Renal cortical epithelial cell (primary cell): ENCODE results near the gene TMPRSS6. TPM values are rescaled to one million over a fixed set of nuclear protein-coding genes. Genes with fewer than 3 reads are reported as not detected.

ENCODE experiments used
- DNase-seq: peaks from one replicate; pipeline ENCODE4 v3.0.0-alpha.2; 2011; ENCODE audit warnings: low read depth
- total RNA-seq: library from RNA; depleted of rRNA; stranded (reverse); fragments of >200 nt; gene quantifications from 2 replicates; pipeline ENCODE4 v1.2.3, GENCODE V29; 2014

Gene TMPRSS6
- total RNA-seq, 1 donor from 2014 or later: not detected

DNA sequence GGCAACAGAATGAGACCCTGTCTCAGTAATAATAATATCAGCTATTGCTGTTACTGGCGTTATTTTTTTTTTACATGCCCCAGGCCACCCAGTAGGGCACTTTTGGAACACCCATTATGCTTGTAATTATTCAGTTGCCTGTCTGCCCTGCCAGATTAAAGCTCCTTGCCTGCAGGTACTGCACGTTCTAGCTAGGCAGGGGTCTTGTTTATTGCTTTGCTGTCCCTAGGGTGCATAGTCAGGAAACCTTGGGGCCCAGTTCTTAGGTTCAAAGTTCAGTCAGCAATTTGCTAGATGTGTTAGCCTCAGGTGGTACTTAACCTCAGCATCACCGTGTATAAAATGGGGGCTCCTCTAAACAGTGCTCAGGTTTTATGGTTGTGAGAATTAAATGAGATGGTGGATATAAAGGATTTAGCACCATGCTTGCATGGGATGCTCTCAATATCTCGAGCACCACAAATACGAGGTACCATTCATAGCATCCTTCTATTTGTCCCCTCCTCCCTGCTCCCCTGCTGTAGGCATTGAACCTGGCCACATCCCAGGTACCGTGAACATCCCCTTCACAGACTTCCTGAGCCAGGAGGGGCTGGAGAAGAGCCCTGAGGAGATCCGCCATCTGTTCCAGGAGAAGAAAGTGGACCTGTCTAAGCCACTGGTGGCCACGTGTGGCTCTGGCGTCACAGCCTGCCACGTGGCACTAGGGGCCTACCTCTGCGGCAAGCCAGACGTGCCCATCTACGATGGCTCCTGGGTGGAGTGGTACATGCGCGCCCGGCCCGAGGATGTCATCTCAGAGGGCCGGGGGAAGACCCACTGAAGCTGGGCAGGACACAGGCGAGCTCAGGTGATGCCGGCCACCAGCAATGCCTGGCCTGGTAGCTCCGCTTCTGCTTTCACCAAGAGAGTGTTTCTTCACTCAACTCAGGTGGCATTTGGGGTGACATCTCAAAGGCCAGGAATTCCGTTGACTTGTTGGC, 80.5 kb downstream of the TMPRSS6 start:
- DNase-seq: no peak

DNA sequence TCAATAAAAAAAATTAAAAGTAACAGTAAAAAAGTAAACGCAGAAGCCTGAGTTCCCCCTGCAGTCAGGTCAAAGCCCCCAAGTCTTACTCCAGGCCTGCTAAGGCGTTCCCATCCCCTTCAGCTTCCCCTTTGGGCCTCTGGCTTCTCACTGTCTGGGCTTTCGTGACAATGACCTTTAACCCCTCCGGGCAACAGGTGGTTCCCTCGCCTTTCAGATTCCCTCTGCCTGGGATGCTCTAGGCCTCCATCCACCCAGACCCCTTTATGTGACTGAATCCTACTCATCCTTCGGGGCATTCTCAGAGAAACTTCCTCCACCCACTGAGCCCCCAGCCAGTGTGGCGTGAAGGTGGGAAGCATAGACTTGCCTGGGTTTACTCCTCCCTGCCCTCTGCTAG, 82.0 kb downstream of the TMPRSS6 start:
- DNase-seq: no peak

DNA sequence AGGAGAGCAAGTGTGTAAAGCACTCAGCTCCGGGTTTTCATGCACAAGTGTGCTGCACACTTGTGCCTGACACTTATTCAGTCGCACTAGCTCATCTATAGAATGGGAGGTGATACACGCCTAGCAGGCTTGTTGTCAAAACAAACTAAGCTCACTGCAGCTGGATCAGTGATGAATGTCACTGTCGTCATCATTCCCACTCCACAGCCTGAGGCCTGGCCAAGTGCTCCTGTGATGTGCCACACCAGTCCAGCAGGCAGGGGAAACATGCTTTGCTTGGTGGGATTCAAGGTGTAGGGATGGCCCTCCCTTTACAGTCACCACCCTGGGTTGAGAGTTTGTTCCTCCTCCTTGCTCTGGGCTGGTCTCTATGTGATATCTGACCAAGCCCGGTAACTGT, 83.2 kb downstream of the TMPRSS6 start:
- DNase-seq: no peak

DNA sequence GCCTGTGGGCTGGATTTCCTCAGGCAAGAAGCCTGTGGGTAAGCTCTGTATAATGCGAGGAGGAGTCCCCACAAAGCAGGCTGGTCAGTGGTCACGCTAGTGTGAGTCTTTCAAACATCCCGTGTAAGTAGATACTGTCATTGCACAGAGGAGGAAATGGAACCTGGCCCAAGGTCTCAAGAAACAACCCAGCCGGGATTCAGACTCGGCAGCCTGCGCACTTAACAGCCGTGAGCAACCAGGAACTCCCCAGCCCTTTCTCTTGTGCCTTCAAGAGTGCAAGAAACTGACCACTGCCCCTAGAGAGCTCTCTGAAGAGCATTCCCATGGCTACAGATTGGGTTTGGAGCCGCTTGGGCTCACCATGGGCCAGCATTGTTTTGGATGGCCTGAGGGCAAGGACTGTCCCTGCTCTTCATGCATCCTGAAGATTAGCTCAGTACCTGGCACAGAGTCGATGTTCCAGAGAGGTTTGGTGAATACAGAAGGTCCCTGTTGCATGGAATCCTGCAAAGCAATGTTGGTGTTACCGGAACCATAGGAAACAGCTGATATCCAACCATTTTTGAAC, 83.9 kb downstream of the TMPRSS6 start:
- DNase-seq: no peak

DNA sequence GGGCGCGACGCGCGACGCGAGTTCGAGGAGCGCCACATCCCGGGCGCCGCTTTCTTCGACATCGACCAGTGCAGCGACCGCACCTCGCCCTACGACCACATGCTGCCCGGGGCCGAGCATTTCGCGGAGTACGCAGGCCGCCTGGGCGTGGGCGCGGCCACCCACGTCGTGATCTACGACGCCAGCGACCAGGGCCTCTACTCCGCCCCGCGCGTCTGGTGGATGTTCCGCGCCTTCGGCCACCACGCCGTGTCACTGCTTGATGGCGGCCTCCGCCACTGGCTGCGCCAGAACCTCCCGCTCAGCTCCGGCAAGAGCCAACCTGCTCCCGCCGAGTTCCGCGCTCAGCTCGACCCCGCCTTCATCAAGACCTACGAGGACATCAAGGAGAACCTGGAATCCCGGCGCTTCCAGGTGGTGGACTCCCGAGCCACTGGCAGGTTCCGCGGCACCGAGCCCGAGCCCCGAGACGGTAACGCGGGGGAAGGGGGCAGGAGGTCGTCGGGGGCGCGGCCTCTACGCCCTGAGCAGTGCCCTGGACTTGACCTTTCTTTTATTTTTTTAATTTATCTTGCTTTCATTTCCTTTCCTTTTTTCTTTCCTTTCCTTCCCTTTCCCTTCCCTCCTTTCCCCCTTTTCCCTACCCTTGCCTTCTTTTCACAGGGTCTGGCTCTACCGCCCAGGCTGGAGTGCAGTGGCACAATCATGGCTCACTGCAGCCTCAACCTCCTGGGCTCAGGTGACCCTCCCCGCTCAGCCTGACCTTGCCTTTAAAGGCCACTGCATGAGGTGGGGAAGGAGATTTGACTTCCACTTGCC, 85.0 kb downstream of the TMPRSS6 start:
- DNase-seq: no peak

DNA sequence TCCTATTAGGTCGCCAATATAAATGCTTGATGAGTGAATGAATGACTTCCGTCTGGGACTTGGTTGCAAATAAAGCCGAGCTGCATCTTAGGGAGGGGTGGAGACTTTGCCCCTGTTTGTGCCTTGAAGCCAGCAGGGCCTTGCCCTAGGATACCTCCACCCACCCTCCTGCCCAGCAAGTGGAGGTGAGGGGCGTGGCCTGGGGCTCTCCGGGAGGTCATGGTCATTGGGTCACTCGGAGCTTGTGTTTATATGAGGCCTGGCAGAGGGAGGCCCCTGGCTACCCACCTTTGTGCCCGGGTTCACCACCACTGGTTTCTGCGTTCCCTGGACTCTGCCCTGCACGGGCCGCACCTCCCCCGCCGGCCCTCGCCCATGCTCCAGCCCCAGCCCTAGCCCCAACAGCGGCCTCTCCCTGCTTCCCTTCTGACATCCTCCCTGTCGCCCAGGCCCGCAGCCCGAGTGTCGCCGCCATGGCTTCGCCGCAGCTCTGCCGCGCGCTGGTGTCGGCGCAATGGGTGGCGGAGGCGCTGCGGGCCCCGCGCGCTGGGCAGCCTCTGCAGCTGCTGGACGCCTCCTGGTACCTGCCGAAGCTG, 85.7 kb downstream of the TMPRSS6 start:
- no peak for DNase-seq

DNA sequence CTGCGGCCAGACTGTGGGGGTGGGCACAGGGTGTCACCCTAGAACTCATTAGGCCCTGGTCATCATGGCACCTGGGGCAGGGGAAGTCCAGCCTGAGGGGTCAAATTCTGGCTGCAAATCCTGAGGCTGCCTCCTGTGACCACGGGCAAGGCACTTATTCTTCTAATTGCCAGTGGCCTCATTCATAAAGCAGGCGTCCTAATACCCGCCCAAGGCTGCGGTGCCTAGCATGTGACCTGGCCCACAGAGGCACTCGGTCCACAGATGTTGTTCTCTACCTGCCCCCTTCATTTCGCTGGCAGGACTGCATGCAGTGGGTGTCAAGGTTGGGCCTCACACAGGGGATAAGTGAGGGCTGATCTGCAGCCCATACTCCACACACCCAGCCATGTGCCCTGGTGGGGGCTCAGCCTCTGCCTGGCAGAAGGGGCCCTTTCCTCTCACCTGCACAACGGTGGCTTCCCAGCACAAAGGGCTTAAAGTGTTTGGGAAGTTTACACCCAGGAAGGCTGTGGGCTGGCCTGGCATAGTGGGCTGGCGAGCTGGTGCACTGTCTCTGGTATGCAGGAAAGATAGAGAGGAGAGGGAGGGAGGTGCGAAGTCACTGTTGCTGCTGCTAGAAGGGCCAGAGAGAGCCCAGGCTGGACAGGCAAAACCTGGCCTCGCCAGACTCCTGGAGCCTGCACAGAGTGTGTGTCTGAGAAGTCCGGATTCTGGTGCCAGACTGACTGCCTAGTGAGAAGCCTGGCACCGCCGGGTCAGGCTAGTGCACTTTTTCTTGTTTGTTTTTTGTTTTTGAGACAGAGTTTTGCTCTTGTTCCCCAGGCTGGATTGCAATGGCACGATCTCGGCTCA, 86.8 kb downstream of the TMPRSS6 start:
- no peak for DNase-seq

DNA sequence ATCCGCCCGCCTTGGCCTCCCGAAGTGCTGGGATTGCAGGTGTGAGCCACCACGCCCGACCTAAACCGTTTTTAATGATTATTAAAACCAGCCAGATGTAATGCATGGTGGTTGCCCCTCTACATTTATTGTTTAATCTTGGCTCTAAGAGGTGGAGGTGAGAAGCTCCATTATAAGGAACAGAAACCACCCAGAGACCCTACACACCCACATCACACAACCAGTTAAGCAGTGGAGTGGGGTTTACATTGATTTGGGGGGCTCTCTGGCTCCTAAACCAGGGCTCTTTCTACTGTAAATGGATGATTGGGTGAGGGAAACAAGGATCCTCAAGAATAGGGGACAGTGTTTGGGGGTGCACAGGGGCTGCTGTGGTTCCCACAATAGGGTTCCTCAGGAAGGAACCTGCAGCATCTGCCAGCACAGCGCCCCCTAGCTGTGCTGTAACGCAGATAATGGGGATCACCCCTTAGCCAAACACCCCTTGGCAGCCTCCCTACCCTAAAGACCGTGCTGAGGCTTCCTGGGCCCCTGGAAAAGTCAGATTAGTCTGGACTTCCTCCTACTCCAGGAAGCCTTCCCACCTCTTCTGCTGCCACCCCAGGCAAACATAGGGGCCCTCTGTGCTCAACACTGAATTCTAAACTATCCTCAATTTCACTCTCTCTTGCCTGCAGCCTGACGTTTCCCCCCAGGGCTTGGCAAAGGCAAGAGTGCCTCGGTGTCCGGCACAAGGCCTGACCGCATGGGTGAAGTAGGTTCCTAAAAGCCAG, 87.6 kb downstream of the TMPRSS6 start:
- DNase-seq: peak; percentile 23

DNA sequence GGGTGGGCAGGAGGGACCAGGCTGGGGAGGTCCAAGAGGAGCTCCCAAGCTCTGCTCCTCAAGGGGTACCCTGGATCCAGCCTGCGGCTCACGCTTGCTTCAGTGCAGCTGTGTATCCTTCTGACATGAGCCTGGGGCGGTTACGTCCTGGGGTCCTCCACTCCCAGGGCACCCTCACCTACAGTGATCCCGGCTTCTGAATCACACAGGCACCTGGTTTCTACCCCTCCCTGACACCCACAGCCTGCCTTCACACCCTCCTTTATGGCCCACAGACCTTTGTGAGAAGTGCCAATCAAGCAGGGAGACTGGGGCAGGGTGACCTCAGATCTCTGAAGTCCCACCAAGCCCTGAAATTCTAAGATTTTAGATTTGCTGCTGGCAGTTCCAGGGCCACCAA, 88.5 kb downstream of the TMPRSS6 start:
- no peak for DNase-seq

DNA sequence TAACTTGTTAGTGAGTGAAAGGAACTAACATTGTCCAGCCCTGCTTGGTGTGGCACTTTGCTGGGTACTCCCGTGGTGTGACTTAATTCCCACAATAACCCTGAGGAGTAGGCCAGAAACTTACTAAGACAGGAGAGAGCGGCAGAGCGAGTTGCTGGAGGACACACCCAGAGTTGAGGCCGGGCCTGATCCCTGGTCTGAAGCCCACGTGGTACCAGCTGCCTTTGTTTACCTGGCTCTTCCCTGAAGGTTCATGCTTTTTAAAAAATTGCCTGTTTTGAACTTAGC, 89.4 kb downstream of the TMPRSS6 start:
- peak; percentile 49 for DNase-seq

DNA sequence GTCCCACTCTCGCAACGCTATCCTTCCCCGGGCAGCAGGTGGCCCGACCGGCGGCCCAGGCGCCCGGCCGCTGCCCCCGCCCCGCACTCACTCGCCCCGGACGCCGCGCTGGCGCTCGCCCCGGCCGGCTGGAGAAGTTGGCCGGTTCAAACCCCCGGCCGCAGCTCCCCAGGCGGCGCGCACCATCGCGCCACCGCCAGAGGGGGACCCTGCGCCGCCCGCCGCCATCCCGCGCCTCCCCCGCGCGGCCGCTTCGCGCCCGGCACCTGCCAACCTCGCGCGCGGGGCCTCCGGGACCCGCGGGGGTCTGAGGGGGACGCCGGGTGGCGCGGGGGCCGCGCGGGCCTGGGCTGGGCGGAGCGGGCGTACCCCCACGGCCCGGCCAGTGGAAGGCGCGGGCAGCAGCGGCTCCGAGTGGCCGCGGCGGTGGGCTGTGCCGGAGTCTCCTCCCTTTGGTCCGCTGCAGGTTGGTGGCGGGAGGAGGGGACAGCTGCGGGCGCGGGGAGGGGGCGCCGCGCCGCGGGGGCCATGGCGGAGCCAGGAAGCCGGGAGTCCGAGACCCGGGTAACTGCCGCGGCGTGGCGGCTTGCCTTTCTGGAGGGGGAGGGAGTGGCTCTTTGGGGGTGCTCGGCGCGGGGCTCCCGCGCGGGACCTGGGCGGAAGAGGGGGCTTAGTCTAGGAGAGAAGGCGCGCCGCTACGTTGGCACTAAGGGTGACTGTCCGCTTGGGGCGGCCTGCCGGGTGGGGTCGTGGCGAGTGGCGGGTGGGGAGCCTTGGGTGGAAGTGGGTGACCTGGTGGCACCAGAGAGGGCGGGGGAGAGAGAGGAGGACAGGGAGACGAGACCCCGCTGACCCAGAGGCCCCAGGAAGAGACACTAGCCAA, 90.0 kb downstream of the TMPRSS6 start, which contains the start of the genes MPST and TST:
Gene MPST, plus strand, starts transcription at position 434 of the 883 bp plus-strand sequence. Its CDS starts 95 bp downstream, at position 529.
Gene TST, minus strand, starts transcription at position 139 of the 883 bp plus-strand sequence. CDS start 715 bp downstream, outside the sequence.
- DNase-seq: peak; percentile 15

DNA sequence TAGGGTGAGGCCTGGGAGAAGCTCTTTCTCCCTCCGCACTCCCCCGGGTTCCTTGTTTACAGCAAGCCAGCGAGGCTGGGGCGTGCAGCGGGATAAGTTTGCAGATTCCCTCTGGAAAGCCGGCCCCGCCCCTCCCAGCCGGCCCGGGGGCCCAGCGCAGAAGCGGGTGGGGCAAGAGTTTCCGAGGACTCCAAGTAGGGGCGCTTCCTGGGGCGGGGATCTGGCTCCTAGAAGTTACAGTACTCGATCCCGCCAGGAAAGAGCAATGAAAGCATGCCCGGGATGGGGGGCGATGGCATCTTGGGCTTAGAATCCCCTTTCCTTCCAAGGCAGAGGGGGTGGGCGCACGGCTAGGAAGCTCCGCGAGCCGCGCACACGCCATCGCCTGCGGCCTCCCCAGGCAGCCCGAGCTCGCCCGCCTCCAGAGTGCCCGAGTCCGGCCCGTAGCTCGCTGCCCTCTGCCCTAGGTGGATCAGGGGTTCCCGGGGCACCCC, 90.7 kb downstream of the TMPRSS6 start:
- peak; percentile 12 for DNase-seq

DNA sequence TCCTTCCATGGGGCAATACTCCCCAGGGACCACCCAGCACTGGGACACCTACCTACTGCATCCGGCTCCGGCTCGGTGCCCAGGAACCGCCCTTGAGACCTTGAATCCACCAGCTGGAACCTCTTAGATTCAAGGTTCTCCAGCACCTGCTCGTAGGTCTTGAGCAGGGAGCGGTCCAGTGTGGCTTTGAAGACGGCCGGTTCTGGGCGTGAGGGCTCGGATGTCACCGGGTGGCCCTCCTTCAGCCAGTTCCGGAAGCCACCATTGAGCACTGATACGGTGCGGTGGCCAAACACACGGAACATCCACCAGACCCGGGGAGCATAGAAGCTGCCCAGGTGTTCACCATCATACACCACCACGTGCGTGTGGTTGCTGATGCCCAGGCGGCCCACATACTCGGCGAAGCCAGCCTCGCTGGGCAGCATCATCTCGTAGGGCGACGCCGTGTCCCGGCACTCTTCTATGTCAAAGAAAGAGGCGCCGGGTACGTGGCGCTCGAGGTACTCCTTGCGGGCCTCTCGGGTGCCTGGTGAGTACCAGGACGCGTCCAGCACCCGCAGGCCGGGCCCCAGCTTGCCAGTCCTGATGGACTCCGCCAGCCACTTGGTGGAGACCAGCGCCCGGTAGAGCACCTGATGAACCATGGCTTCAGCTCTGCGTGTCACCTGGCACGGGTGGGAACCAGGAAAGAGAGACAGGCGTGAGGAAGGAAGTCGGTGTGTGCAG, 91.3 kb downstream of the TMPRSS6 start:
- no peak for DNase-seq

DNA sequence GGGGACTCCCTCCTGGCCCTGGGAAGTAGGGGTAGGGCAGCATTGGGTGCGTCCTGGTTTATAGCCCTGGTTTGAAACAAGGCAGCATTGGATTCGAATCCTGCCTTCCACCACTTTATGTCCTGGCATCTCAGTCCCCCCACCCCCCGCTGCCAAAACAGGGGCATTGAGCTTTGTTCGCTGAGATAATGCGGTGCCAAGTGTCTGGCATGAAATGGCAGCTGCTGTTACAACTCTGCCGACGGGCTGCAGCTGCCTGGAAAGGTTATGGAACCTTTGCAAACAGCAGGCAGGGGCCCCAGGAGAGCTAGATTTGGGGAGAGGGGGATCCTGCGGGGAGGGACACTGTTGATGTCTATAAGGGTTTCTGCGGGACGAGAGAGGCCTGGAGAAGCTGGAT, 92.2 kb downstream of the TMPRSS6 start:
- no peak for DNase-seq

DNA sequence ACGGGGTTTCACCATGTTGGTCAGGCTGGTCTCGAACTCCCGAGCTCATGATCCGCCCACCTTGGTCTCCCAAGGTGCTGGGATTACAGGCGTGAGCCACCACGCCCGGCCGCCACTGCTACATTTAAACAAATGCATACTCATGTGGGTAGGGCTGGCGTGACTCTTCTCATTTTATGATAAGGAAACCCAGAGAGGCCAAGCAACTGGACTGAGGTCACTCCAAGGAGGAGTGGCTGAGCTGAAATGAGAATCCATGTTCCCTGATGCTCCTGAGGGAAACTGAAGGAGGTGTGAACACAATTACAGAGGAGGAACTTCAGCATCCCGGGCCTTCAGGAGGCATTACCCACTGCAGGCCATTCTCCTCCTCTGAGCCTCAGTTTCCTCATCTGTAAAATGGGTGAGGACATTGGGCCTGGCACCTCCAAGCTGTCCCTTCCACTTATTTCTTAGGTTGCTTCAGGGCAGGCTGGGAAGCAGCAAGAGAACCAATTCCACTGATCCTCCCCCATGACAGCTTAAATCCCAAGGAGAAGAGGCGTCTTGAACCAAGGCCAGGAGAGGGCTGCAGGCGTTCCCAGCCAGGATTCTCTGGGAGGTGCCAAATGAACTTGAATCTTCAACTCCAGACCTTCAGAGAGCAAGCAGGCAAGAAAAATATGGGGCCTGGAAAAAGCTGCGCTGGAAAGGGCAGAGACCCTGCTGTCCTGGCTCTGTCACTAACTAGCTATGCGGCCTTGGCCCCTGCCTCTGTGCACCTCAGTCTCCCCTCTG, 93.2 kb downstream of the TMPRSS6 start:
- no peak for DNase-seq

DNA sequence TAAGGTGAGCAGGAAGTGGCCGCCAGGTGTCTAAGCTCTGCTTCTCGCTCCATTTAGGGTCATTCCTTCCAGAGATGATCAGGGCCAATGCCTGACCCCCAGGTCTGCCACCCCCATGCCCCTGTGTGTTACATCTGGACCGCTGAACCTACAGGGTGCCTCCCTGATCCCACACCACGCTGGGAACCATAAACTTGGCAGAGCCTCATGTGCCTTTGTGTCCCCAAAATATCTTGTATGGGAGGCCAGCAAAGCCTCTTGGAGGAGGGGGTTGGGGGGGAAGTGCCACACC, 94.0 kb downstream of the TMPRSS6 start:
- no peak for DNase-seq
